Liver (tissue), 9 donors: ENCODE measurements around the gene KDM4D. TPM values are rescaled to one million over a fixed set of nuclear protein-coding genes. Genes with fewer than 3 reads are reported as not detected.
"Not testable (repeated sequence)": the region's sequence is repeated elsewhere in the genome, so short reads cannot be mapped to it uniquely, and the experiment has no call there.

Source experiments
- DNase-seq: peaks from one replicate; pipeline ENCODE4 v3.0.0-alpha.2; 2017; ENCODE audit warnings: low spot score
- H3K27ac ChIP-seq, 2 donors: one replicate each; pipeline ENCODE4 v1.7.0; 2013; ENCODE audit warnings: inconsistent platforms in 2 of 2, low read length in 2 of 2, control low read depth in 1 of 2, low read depth in 1 of 2, mild to moderate bottlenecking in 1 of 2
- H3K27me3 ChIP-seq, 4 donors: one replicate each; pipeline versions ENCODE4 v1.6.1 to v1.7.0; 2013; ENCODE audit warnings: low read length in 3 of 4, inconsistent platforms in 1 of 4, mild to moderate bottlenecking in 1 of 4, moderate library complexity in 1 of 4; ENCODE audit not compliant: control insufficient read depth in 4 of 4, insufficient read depth in 4 of 4
- H3K36me3 ChIP-seq, 4 donors: one replicate each; pipeline versions ENCODE4 v1.6.1 to v1.7.0; 2013; ENCODE audit warnings: low read length in 3 of 4, mild to moderate bottlenecking in 3 of 4, low read depth in 1 of 4, moderate library complexity in 1 of 4; ENCODE audit not compliant: control insufficient read depth in 4 of 4, insufficient read depth in 3 of 4
- H3K4me1 ChIP-seq, 4 donors: one replicate each; pipeline versions ENCODE4 v1.6.1 to v1.7.0; 2013; ENCODE audit warnings: low read length in 3 of 4, mild to moderate bottlenecking in 3 of 4, moderate library complexity in 1 of 4; ENCODE audit not compliant: control insufficient read depth in 4 of 4, insufficient read depth in 4 of 4
- H3K4me3 ChIP-seq, 3 donors: one replicate each; pipeline versions ENCODE4 v1.6.1 to v1.7.0; 2013; ENCODE audit warnings: low read length in 3 of 3, control low read depth in 1 of 3, low read depth in 1 of 3, mild to moderate bottlenecking in 1 of 3
- H3K9ac ChIP-seq, 2 donors: one replicate each; pipeline ENCODE4 v1.7.0; 2013; ENCODE audit warnings: low read length in 2 of 2, mild to moderate bottlenecking in 2 of 2, moderate library complexity in 2 of 2, control low read depth in 1 of 2, low read depth in 1 of 2
- H3K9me3 ChIP-seq, 4 donors: one replicate each; pipeline versions ENCODE4 v1.6.1 to v1.7.0; 2013; ENCODE audit warnings: low read length in 3 of 4; ENCODE audit not compliant: control insufficient read depth in 4 of 4
- EGR1 ChIP-seq, 2 donors: IDR thresholded peaks; 2 replicates each; pipeline ENCODE4 v1.6.1; 2016 to 2018; ENCODE audit warnings: antibody characterized with exemption in 2 of 2, low read depth in 2 of 2
- FOXA1 ChIP-seq: IDR thresholded peaks from 2 replicates; pipeline ENCODE4 v1.6.1; 2016; ENCODE audit warnings: antibody characterized with exemption
- FOXA2 ChIP-seq: IDR thresholded peaks from 2 replicates; pipeline ENCODE4 v1.6.1; 2016; ENCODE audit warnings: antibody characterized with exemption
- GABPA ChIP-seq, 2 donors: IDR thresholded peaks in 1 of 2; conservative IDR thresholded peaks in 1 of 2; 2 replicates each; pipeline ENCODE4 v1.6.1; 2016; ENCODE audit warnings: antibody characterized with exemption in 2 of 2, mild to moderate bottlenecking in 1 of 2, moderate library complexity in 1 of 2
- RXRA ChIP-seq, 2 donors: IDR thresholded peaks; 2 replicates each; pipeline ENCODE4 v1.6.1; 2017 to 2018; ENCODE audit warnings: antibody characterized with exemption in 2 of 2, mild to moderate bottlenecking in 1 of 2
- SP1 ChIP-seq: IDR thresholded peaks from 2 replicates; pipeline ENCODE4 v1.6.1; 2018; ENCODE audit warnings: antibody characterized with exemption, mild to moderate bottlenecking
- WGBS: extraction: QIAGEN DNeasy Blood & Tissue Kit; methylation state at CpG from one replicate; pipeline ENCODE4 v1.1.7; 2013; 5-methylcytosine and 5-hydroxymethylcytosine counted together
- polyA plus RNA-seq, 2 donors: library from polyadenylated mRNA; stranded (reverse) in 1 of 2; unstranded in 1 of 2; fragments of 200-250 nt in 1 of 2; fragments of >200 nt in 1 of 2; fragmentation: Nextera tagmentation in 1 of 2; extraction: Ambion mirVana in 1 of 2; gene quantifications; one replicate each; pipeline versions ENCODE4 v1.2.1 to v1.2.3, GENCODE V29; 2013 to 2015
- total RNA-seq, 2 donors: library from RNA; depleted of rRNA; stranded (reverse); fragments of >200 nt; gene quantifications; one replicate each; pipeline ENCODE4 v1.2.3, GENCODE V29; 2014
- TF ChIP-seq, protein P1 (sequence below): IDR thresholded peaks from 2 replicates; pipeline ENCODE4 v1.6.1; 2016; ENCODE audit warnings: antibody characterized with exemption, mild to moderate bottlenecking
- TF ChIP-seq, protein P2 (sequence below): IDR thresholded peaks from 2 replicates; pipeline ENCODE4 v1.6.1; 2016; ENCODE audit warnings: antibody characterized with exemption
- TF ChIP-seq, protein P3 (sequence below): fragments of 150-350 bp; IDR thresholded peaks from 2 replicates; pipeline ENCODE4 v1.5.1; 2017; ENCODE audit warnings: improper control_type of control experiment, low read depth, low read length; ENCODE audit not compliant: missing input control
- TF ChIP-seq, protein P4 (sequence below): IDR thresholded peaks from 2 replicates; pipeline ENCODE4 v1.6.1; 2016; ENCODE audit warnings: antibody characterized with exemption
- donor health status: healthy.
- donor health status: healthy.
- donor health status: healthy.
- donor health status: healthy.
- donor health status: healthy.

Gene KDM4D
- total and polyA plus RNA-seq, 4 donors: 0.11 to 0.23 (median 0.17) TPM

DNA sequence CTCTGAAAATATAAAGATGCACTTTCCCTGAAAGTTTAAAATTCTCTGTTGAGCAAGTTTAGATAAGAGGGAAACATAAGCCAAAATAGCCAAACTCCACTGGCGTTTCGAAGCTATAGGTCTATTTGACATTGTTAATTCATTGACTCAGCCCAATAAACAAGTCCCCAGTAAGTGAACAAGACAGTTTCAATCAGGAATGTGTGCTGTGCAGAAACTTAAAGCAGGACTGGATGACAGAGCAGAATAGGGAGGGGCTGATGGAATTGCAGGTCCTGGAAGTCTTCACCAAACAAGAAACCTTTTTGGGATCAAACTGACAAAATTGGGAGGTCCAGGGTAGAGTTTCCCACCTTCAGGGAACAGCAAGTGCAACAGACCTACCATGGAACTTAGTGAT is 42.6 kb downstream of the KDM4D start:
- no peak for DNase-seq
- WGBS: 68% methylated on average over 2 of the region's 2 CpGs
- no peak for TF ChIP-seq FOXA2
- TF ChIP-seq, protein P1, sequence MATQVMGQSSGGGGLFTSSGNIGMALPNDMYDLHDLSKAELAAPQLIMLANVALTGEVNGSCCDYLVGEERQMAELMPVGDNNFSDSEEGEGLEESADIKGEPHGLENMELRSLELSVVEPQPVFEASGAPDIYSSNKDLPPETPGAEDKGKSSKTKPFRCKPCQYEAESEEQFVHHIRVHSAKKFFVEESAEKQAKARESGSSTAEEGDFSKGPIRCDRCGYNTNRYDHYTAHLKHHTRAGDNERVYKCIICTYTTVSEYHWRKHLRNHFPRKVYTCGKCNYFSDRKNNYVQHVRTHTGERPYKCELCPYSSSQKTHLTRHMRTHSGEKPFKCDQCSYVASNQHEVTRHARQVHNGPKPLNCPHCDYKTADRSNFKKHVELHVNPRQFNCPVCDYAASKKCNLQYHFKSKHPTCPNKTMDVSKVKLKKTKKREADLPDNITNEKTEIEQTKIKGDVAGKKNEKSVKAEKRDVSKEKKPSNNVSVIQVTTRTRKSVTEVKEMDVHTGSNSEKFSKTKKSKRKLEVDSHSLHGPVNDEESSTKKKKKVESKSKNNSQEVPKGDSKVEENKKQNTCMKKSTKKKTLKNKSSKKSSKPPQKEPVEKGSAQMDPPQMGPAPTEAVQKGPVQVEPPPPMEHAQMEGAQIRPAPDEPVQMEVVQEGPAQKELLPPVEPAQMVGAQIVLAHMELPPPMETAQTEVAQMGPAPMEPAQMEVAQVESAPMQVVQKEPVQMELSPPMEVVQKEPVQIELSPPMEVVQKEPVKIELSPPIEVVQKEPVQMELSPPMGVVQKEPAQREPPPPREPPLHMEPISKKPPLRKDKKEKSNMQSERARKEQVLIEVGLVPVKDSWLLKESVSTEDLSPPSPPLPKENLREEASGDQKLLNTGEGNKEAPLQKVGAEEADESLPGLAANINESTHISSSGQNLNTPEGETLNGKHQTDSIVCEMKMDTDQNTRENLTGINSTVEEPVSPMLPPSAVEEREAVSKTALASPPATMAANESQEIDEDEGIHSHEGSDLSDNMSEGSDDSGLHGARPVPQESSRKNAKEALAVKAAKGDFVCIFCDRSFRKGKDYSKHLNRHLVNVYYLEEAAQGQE: no peak
- TF ChIP-seq, protein P2, sequence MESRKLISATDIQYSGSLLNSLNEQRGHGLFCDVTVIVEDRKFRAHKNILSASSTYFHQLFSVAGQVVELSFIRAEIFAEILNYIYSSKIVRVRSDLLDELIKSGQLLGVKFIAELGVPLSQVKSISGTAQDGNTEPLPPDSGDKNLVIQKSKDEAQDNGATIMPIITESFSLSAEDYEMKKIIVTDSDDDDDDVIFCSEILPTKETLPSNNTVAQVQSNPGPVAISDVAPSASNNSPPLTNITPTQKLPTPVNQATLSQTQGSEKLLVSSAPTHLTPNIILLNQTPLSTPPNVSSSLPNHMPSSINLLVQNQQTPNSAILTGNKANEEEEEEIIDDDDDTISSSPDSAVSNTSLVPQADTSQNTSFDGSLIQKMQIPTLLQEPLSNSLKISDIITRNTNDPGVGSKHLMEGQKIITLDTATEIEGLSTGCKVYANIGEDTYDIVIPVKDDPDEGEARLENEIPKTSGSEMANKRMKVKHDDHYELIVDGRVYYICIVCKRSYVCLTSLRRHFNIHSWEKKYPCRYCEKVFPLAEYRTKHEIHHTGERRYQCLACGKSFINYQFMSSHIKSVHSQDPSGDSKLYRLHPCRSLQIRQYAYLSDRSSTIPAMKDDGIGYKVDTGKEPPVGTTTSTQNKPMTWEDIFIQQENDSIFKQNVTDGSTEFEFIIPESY: no peak
- TF ChIP-seq, protein P3, sequence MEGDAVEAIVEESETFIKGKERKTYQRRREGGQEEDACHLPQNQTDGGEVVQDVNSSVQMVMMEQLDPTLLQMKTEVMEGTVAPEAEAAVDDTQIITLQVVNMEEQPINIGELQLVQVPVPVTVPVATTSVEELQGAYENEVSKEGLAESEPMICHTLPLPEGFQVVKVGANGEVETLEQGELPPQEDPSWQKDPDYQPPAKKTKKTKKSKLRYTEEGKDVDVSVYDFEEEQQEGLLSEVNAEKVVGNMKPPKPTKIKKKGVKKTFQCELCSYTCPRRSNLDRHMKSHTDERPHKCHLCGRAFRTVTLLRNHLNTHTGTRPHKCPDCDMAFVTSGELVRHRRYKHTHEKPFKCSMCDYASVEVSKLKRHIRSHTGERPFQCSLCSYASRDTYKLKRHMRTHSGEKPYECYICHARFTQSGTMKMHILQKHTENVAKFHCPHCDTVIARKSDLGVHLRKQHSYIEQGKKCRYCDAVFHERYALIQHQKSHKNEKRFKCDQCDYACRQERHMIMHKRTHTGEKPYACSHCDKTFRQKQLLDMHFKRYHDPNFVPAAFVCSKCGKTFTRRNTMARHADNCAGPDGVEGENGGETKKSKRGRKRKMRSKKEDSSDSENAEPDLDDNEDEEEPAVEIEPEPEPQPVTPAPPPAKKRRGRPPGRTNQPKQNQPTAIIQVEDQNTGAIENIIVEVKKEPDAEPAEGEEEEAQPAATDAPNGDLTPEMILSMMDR: no peak
- no peak for TF ChIP-seq EGR1 (IDR thresholded peaks at IDR 0.05; ENCODE audit: low read depth in 2 of 2)
- TF ChIP-seq FOXA1: no peak
- TF ChIP-seq SP1: no peak
- Histone ChIP-seq H3K4me1 (no peaks in the 10 kb centered on the region), H3K27me3 (peaks cover 0 to 6% (median 0%) of the 10 kb centered on the region in 4 donors), H3K27ac (no peak overlapping the region), H3K4me3 (no peak overlapping the region), H3K36me3 (no peaks in the 10 kb centered on the region), H3K9me3 (no peaks in the 10 kb centered on the region), H3K9ac (no peak overlapping the region)

GRCh38 chr11:95021468-95021867 is 48.0 kb downstream of the KDM4D start:
- whole genome bisulfite sequencing: 85% methylated on average over 5 of the region's 5 CpGs
- not testable (repeated sequence) for H3K27ac ChIP-seq, H3K9ac ChIP-seq, H3K4me3 ChIP-seq, DNase-seq, H3K36me3 ChIP-seq, H3K27me3 ChIP-seq, H3K9me3 ChIP-seq, H3K4me1 ChIP-seq

- no peak within 1 kb of the TSS for H3K9ac ChIP-seq
- no peaks in the 10 kb centered on the region for H3K27me3 ChIP-seq
- no peak within 1 kb of the TSS for H3K27ac ChIP-seq
- H3K4me1 ChIP-seq: no peaks in the 10 kb centered on the region
- H3K9me3 ChIP-seq: no peaks in the 10 kb centered on the region
- WGBS: 82% methylated on average over 1 of the region's 1 CpG
- TF ChIP-seq RXRA (IDR thresholded peaks at IDR 0.05): no peak
- TF ChIP-seq FOXA2: no peak
- TF ChIP-seq EGR1 (IDR thresholded peaks at IDR 0.05; ENCODE audit: low read depth in 2 of 2): no peak
- TF ChIP-seq GABPA (IDR thresholded peaks at IDR 0.05 in 1 of 2, conservative IDR thresholded peaks at IDR 0.05 in 1 of 2): no peak
- TF ChIP-seq, protein P2: no peak
- TF ChIP-seq, protein P4, sequence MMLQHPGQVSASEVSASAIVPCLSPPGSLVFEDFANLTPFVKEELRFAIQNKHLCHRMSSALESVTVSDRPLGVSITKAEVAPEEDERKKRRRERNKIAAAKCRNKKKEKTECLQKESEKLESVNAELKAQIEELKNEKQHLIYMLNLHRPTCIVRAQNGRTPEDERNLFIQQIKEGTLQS: no peak
- H3K36me3 ChIP-seq: no peaks in the 10 kb centered on the region
- H3K4me3 ChIP-seq: no peak within 1 kb of the TSS
- no peak for DNase-seq
Observed at GRCh38 chr11:95024958-95025357, 51.4 kb downstream of the KDM4D start, which contains the start of gene KDM4E. Gene KDM4E, plus strand, starts transcription at chr11:95025258. Its CDS starts 300 bp downstream, at chr11:95025558.

GRCh38 chr11:95025594-95025993 is 52.1 kb downstream of the KDM4D start:
- WGBS: 87% methylated on average over 8 of the region's 9 CpGs
- not testable (repeated sequence) for H3K36me3 ChIP-seq, H3K27ac ChIP-seq, H3K4me3 ChIP-seq, H3K27me3 ChIP-seq, H3K4me1 ChIP-seq, DNase-seq, H3K9ac ChIP-seq, H3K9me3 ChIP-seq
